A549 (cell line): Measurements from ENCODE around the gene DLGAP1. TPM values are rescaled to one million over a fixed set of nuclear protein-coding genes. Genes with fewer than 3 reads are reported as not detected.

ENCODE experiments used
- ATAC-seq, 2 experiments: fragments of 200-7000 bp in 1 of 2; fragments of >200 bp in 1 of 2; cut with Nextera tagmentation in 1 of 2; cut with Tn5 transposase in 1 of 2; 3 replicates each; pipeline versions ENCODE4 v1.8.0 to v1.9.1; 2018 to 2020; ENCODE audit warnings: mild to moderate bottlenecking in 1 of 2, moderate library complexity in 1 of 2
- CTCF ChIA-PET: fragments of 300-600 bp; sonication (Branson Sonifier 250); formaldehyde crosslinking; extraction: SDS; loops from one replicate; lab custom pipeline; 2021; ENCODE audit warnings: antibody characterized with exemption, inconsistent platforms; lab: Yijun Ruan, JAX
- POLR2A ChIA-PET: fragments of 350-600 bp; formaldehyde crosslinking; extraction: SDS; loops from one replicate; lab custom pipeline; 2021; ENCODE audit warnings: antibody characterized with exemption, inconsistent platforms; lab: Yijun Ruan, JAX
- DNase-seq, 2 experiments: peaks; one replicate each; pipeline versions ENCODE4 v3.0.0 to v3.0.0-alpha.2; 2011 to 2016; ENCODE audit warnings: low read depth in 1 of 2, low spot score in 1 of 2
- FAIRE-seq: peaks from 2 replicates; lab custom pipeline; 2011; peaks lifted over from hg19 to GRCh38; lab: Jason Lieb, UNC
- H3K27ac ChIP-seq, 2 experiments: fragments of >200 bp; sonication (Bioruptor Twin); formaldehyde crosslinking; 3 replicates each; pipeline ENCODE4 v1.5.1; 2016 to 2017
- H3K4me1 ChIP-seq: fragments of >200 bp; sonication (Bioruptor Twin); formaldehyde crosslinking; 3 replicates; pipeline ENCODE4 v1.6.1; 2016
- H3K4me2 ChIP-seq: fragments of >200 bp; sonication (Bioruptor Twin); formaldehyde crosslinking; 3 replicates; pipeline ENCODE4 v1.6.1; 2016
- H3K4me3 ChIP-seq: fragments of >200 bp; sonication (Bioruptor Twin); formaldehyde crosslinking; 3 replicates; pipeline ENCODE4 v1.5.1; 2016
- H3K9me3 ChIP-seq: fragments of >200 bp; sonication (Bioruptor Twin); formaldehyde crosslinking; 3 replicates; pipeline ENCODE4 v1.6.1; 2016
- CBX2 ChIP-seq: fragments of 200-600 bp; sonication (generic); IDR thresholded peaks from 2 replicates; pipeline ENCODE4 v1.6.1; 2016; ENCODE audit warnings: low read depth, mild to moderate bottlenecking, borderline replicate concordance
- CEBPB ChIP-seq, 2 experiments: fragments of >200 bp in 1 of 2; sonication (Bioruptor Twin) in 1 of 2; formaldehyde crosslinking in 1 of 2; IDR thresholded peaks; 2 replicates each; pipeline ENCODE4 v1.6.1; 2012 to 2016
- CTCF ChIP-seq: fragments of >200 bp; sonication (Bioruptor Twin); formaldehyde crosslinking; IDR thresholded peaks from 3 replicates; pipeline ENCODE4 v1.5.1; 2016
- EHF ChIP-seq: fragments of 250-450 bp; sonication (Bioruptor Pico); IDR thresholded peaks from 2 replicates; pipeline ENCODE4 v1.5.0; 2020; ENCODE audit warnings: mild to moderate bottlenecking
- ELK1 ChIP-seq: fragments of 150-350 bp; IDR thresholded peaks from 2 replicates; pipeline ENCODE4 v1.6.1; 2014; ENCODE audit warnings: low read depth, mild to moderate bottlenecking, low read length
- EP300 ChIP-seq, 2 experiments: fragments of >200 bp; sonication (Bioruptor Twin); formaldehyde crosslinking; IDR thresholded peaks; 2 replicates in 1 of 2; 3 replicates in 1 of 2; pipeline ENCODE4 v1.6.1; 2016 to 2017
- ESRRA ChIP-seq: fragments of 150-350 bp; IDR thresholded peaks from 2 replicates; pipeline ENCODE4 v1.6.1; 2014; ENCODE audit warnings: mild to moderate bottlenecking, low read length, borderline replicate concordance
- FOXS1 ChIP-seq: fragments of 250-450 bp; sonication (Bioruptor Pico); IDR thresholded peaks from 2 replicates; pipeline ENCODE4 v1.5.0; 2020; ENCODE audit warnings: mild to moderate bottlenecking, moderate library complexity
- GATA3 ChIP-seq: IDR thresholded peaks from 2 replicates; pipeline ENCODE4 v1.6.1; 2012; ENCODE audit warnings: borderline replicate concordance
- HOXB13 ChIP-seq: fragments of 250-450 bp; sonication (Bioruptor Pico); IDR thresholded peaks from 2 replicates; pipeline ENCODE4 v1.5.0; 2020; ENCODE audit warnings: low read depth, mild to moderate bottlenecking, moderate library complexity
- JUN ChIP-seq, 2 experiments: fragments of >200 bp; sonication (Bioruptor Twin); formaldehyde crosslinking; IDR thresholded peaks; 2 replicates in 1 of 2; 3 replicates in 1 of 2; pipeline ENCODE4 v1.6.1; 2016 to 2017
- MAZ ChIP-seq: fragments of 150-350 bp; IDR thresholded peaks from 2 replicates; pipeline ENCODE4 v1.6.1; 2014; ENCODE audit warnings: antibody characterized with exemption, low read depth, low read length, borderline replicate concordance
- MYC ChIP-seq: IDR thresholded peaks from 2 replicates; pipeline ENCODE4 v1.6.1; 2012; ENCODE audit warnings: mild to moderate bottlenecking, inconsistent platforms, low read length, improper control_type of control experiment, borderline replicate concordance
- NPAS2 ChIP-seq: fragments of 250-450 bp; sonication (Bioruptor Pico); IDR thresholded peaks from 2 replicates; pipeline ENCODE4 v1.8.0; 2022; ENCODE audit warnings: mild to moderate bottlenecking, moderate library complexity, borderline replicate concordance
- RAD21 ChIP-seq, 2 experiments: fragments of >200 bp in 1 of 2; sonication (Bioruptor Twin) in 1 of 2; formaldehyde crosslinking in 1 of 2; IDR thresholded peaks in 1 of 2; conservative IDR thresholded peaks in 1 of 2; 2 replicates in 1 of 2; 3 replicates in 1 of 2; pipeline ENCODE4 v1.6.1; 2012 to 2018; ENCODE audit warnings: inconsistent platforms in 1 of 2
- RCOR1 ChIP-seq: fragments of 150-350 bp; IDR thresholded peaks from 2 replicates; pipeline ENCODE4 v1.6.1; 2014; ENCODE audit warnings: antibody characterized with exemption, low read length, low read depth
- RNF2 ChIP-seq: fragments of 200-600 bp; sonication (generic); IDR thresholded peaks from 2 replicates; pipeline ENCODE4 v1.6.1; 2016; ENCODE audit warnings: low read depth, mild to moderate bottlenecking, antibody characterized with exemption, moderate library complexity, borderline replicate concordance
- ZC3H11A ChIP-seq: fragments of 450-650 bp; IDR thresholded peaks from 2 replicates; pipeline ENCODE4 v1.6.1; 2014; ENCODE audit warnings: antibody characterized with exemption, mild to moderate bottlenecking
- ZSCAN20 ChIP-seq: fragments of 250-450 bp; sonication (Bioruptor Pico); IDR thresholded peaks from 2 replicates; pipeline ENCODE4 v1.8.0; 2022; ENCODE audit warnings: mild to moderate bottlenecking, moderate library complexity
- WGBS: methylation state at CpG from one replicate; pipeline ENCODE4 v1.1.6; 2017; ENCODE audit errors: missing lambda C conversion rate; 5-methylcytosine and 5-hydroxymethylcytosine counted together
- polyA plus RNA-seq, 4 experiments: library from polyadenylated mRNA; depleted of rRNA in 3 of 4; stranded (reverse); fragments of >200 nt; fragmentation: RNase III in 1 of 4; extraction: RNeasy Plus Mini Kit Qiagen cat#74134 plus additional on column Dnase treatment in 1 of 4; gene quantifications; 2 replicates in 3 of 4; 3 replicates in 1 of 4; pipeline ENCODE4 v1.2.3, GENCODE V29; 2011 to 2017
- TF ChIP-seq, protein P1 (sequence below): fragments of 250-450 bp; sonication (Bioruptor Pico); IDR thresholded peaks from 2 replicates; pipeline ENCODE4 v1.5.0; 2020; ENCODE audit warnings: low read depth, mild to moderate bottlenecking, moderate library complexity
- TF ChIP-seq, protein P2 (sequence below): fragments of >200 bp; sonication (Bioruptor Twin); formaldehyde crosslinking; IDR thresholded peaks from 2 replicates; pipeline ENCODE4 v1.6.1; 2016

The DLGAP1 gene
- polyA plus RNA-seq, 2 of the 4 experiments (the other 2 are of a cell fraction), result 0.04 to 0.12 TPM

DNA sequence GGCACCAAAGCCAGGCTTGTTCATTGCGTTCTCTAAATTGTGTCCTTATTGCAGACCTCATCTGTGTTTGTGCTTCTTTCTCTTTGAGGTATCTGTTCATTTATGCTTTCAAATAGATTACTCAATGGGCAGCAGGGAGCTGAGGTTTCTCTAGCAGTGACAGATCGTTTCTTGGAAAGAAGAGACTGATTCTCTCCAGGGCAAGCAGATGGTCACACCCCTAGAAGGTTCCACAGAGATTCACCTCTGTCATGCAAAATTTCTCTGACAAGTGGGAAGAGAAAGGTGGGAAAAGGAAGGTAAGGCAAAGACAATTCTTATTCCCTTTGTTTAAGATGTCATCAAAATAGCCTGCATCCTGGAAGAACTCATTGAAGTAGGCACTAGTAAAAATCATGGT, 14.0 kb downstream of the DLGAP1 start (continued):
- TF ChIP-seq, protein P1, sequence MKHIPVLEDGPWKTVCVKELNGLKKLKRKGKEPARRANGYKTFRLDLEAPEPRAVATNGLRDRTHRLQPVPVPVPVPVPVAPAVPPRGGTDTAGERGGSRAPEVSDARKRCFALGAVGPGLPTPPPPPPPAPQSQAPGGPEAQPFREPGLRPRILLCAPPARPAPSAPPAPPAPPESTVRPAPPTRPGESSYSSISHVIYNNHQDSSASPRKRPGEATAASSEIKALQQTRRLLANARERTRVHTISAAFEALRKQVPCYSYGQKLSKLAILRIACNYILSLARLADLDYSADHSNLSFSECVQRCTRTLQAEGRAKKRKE (CRISPR knock-in tag), result no peak
- TF ChIP-seq, protein P2, sequence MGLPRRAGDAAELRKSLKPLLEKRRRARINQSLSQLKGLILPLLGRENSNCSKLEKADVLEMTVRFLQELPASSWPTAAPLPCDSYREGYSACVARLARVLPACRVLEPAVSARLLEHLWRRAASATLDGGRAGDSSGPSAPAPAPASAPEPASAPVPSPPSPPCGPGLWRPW, result no peak
- TF ChIP-seq CTCF (no peak), JUN (IDR thresholded peaks at IDR 0.05) (no peak), RNF2 (no peak)
- TF ChIP-seq, all 56 proteins: peak for 0

- FAIRE-seq, result no peak
- CTCF ChIA-PET, result no interaction called here
- POLR2A ChIA-PET, result no interaction called here
Observed at GRCh38 chr18:4438938-4439337, 16.2 kb downstream of the DLGAP1 start.

DNA sequence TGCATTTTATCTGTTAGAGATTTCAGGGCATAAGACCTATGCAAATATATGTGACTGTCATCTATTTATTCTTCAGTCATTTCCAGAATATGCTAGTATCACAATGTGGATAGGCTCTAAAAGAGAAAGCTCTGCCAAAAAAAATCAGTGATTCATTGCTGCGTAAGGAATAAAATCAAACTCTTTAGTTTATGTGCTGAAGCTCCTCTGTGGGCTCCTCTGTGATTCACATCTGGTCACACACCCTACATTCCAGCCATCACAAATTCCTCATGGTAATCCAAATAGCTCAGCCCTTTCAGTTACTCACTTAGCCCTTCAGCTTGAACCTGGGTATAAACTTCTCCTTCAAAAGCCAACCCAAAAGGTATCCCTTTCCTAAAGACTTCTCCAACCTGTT, 21.4 kb downstream of the DLGAP1 start:
- no peak for FAIRE-seq
- no peak for ATAC-seq

More at GRCh38 chr18:4438938-4439337, 16.2 kb downstream of the DLGAP1 start:
- Histone ChIP-seq H3K4me1 (no peaks in the 10 kb centered on the region), H3K9me3 (no peaks in the 10 kb centered on the region), H3K4me3 (no peak overlapping the region), H3K4me2 (no peak overlapping the region), H3K27ac (no peak overlapping the region)
- no peak for TF ChIP-seq CEBPB (IDR thresholded peaks at IDR 0.05)
- TF ChIP-seq EHF (CRISPR knock-in tag), result no peak
- no peak for DNase-seq
- no peak for ATAC-seq
- WGBS, result 2% methylated on average over 5 of the region's 5 CpGs

DNA sequence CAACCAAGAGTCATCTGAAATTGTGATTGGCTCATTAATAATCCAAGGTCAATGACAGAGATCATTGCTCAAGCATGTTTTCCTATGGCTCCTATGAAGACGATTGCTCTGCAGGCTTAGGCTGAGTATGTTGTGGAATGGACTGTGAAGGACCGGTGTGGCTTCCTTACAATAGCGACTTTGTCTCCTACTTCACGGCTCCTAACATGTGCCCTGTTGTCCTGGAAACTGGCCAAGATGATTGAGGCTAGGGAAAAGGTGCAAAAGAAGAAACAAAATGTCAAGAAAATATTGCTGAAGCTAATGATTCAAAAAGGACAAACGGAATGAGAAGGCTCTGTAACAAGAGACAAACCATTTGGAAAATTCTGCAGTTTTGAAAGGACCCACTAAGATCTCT, 24.3 kb downstream of the DLGAP1 start:
- ATAC-seq, result no peak
- POLR2A ChIA-PET, result no interaction called here
- CTCF ChIA-PET, result no interaction called here
- Histone ChIP-seq H3K4me2 (no peak overlapping the region), H3K4me1 (no peaks in the 10 kb centered on the region), H3K27ac (no peak overlapping the region), H3K4me3 (no peak overlapping the region), H3K9me3 (no peaks in the 10 kb centered on the region)
- FAIRE-seq, result no peak
- TF ChIP-seq NPAS2 (CRISPR knock-in tag) (no peak), RAD21 (conservative IDR thresholded peaks at IDR 0.05 in 1 of 2, IDR thresholded peaks at IDR 0.05 in 1 of 2) (no peak), GATA3 (no peak), EP300 (IDR thresholded peaks at IDR 0.05) (no peak), MYC (no peak)
- DNase-seq, result no peak
- 2% methylated on average over 5 of the region's 5 CpGs for WGBS

More for the DNA sequence above, 21.4 kb downstream of the DLGAP1 start:
- no peak overlapping the region for H3K4me3 ChIP-seq
- no peak for TF ChIP-seq ZSCAN20
- no peak for TF ChIP-seq HOXB13
- TF ChIP-seq CBX2, result no peak
- no peak for TF ChIP-seq GATA3
- TF ChIP-seq FOXS1 (CRISPR knock-in tag), result no peak
- TF ChIP-seq RCOR1, result no peak
- no peak for TF ChIP-seq ESRRA
- TF ChIP-seq ELK1, result no peak
- no peak for TF ChIP-seq MAZ
- TF ChIP-seq NPAS2 (CRISPR knock-in tag), result no peak
- no peak for TF ChIP-seq JUN (IDR thresholded peaks at IDR 0.05)
- no peak for TF ChIP-seq ZC3H11A
- TF ChIP-seq, all 56 proteins: peak for 0
- ChIA-PET POLR2A (no interaction called here), CTCF (no interaction called here)
- WGBS, result 0% methylated on average over 1 of the region's 1 CpG
- Histone ChIP-seq H3K9me3 (no peaks in the 10 kb centered on the region), H3K4me1 (no peaks in the 10 kb centered on the region), H3K4me2 (no peak overlapping the region), H3K27ac (no peak overlapping the region)
- no peak for DNase-seq
